ENCODE data around the gene KRT83.
A peak's percentile ranks its signal among the peaks of the same experiment; 100 is the strongest.
"Not testable (repeated sequence)": the region's sequence is repeated elsewhere in the genome, so short reads cannot be mapped to it uniquely, and the experiment has no call there.

KRT83 gene

GRCh38 chr12:52331833-52332232, 10.6 kb upstream of the KRT83 start:
- no peak for DNase-seq (ENCODE audit: low spot score)

- DNase-seq (ENCODE audit: low spot score), result no peak
These were observed 9.8 kb upstream of the KRT83 start for GRCh38 chr12:52331039-52331438.

GRCh38 chr12:52327830-52328500, 6.8 kb upstream of the KRT83 start:
- DNase-seq (ENCODE audit: low spot score), result no peak

GRCh38 chr12:52327052-52327829, 6.0 kb upstream of the KRT83 start:
- peak; percentile 91 for DNase-seq (ENCODE audit: low spot score)

DNA sequence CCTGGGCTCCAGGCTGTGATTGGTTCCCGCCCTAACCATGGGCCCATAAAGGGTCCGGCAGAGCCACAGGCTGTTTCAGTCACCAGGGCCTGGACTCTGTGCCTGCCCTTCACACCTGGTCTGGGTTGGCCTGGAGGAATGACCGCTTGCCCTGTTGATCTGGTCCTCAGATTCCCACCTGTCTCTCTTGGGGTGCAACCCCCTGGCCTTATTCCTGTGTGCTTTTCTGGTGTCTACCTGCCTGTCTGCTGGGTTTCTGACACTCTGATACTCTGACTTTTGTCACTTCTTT, 2.9 kb upstream of the KRT83 start:
- DNase-seq (ENCODE audit: low spot score), result no peak

GRCh38 chr12:52323416-52324152, 2.4 kb upstream of the KRT83 start:
- DNase-seq (ENCODE audit: low spot score), result no peak

- DNase-seq (ENCODE audit: low spot score), result no peak
These were observed 1.8 kb upstream of the KRT83 start for GRCh38 chr12:52323001-52323400.

GRCh38 chr12:52322069-52322468, 871 bp upstream of the KRT83 start:
- no peak for DNase-seq (ENCODE audit: low spot score)

GRCh38 chr12:52321418-52321817, 220 bp upstream of the KRT83 start:
- DNase-seq (ENCODE audit: low spot score), result no peak

- DNase-seq (ENCODE audit: low spot score), result no peak
These were observed 2.1 kb downstream of the KRT83 start for GRCh38 chr12:52319097-52319496.

DNA sequence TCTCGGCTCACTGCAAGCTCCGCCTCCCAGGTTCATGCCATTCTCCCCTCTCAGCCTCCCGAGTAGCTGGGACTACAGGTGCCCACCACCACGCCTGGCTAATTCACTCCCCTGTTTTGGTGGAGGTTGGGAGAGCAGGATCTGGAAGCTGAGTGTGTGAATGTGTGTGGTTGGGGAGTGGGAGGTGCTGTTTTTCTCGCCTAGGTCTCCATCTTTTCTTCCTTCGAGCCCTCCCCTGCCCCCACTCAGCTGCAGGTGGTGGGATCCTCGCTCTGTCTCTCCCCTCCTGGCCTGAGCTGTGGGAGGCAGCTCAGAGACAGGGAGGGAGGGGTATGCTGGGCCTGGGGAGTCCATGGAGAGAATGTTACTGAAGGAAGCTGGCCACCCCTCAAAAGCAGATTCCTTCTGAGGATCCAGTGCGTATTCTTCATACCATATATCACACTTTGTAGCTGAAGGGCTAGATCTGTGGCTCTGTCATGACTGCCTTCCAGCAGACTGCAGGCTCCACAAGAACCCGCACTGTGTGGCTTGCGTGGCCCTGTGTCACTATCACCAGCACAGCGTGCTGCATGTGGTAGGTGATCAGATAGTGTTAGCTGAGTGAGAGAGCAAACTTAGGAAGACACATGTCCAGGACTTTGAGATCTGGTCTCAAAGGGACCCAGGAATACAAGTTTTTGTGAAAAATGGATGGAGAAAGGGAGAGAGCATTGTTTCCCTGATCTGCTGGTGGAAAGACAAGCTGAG, 2.8 kb downstream of the KRT83 start:
- DNase-seq (ENCODE audit: low spot score), result no peak

DNA sequence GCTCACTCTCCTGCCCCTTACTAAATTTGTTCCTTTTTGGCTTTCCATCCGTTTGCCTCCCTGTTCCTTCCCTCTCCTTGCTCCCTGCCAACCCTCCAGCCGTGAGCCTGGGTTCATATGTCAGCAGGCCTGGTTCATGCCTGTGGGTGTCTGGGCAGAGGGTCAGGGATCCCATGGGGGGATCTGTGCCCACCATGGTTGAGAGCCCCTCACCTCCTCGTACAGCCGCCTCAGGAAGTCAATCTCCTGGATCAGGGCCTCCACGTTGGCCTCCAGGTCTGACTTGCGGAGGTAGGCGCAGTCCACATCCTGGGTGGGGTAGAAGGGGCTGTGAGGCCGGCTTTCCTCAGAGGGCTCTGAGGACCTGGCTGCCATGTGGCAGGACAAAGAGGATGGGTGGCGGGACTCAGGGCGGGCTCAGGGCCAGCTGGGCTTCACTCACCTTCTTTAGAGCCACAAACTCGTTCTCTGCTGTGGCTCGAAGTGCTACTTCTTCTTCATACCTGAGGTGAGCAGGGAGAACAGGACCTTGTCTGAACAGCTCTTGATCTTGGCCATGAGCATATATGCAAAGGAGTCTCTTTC, 3.6 kb downstream of the KRT83 start:
- no peak for DNase-seq (ENCODE audit: low spot score)

DNA sequence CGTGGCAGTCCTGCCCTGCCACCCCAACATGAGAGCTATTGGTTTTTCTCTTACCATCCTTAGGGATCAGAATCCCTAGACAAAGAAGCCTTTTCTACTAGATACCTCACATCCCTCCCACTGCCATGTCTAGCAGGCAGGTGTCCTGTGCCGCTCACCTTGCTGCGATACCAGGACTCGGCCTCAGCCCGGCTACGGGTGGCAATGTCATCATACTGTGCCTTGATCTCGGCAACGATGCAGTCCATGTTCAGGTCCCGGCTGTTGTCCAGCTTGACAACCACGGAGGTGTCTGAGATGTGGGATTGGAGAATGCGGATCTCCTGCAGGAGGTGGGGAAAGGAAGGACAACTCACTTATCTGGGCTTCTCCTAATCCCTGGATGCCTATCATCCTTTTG, 4.5 kb downstream of the KRT83 start:
- no peak for DNase-seq (ENCODE audit: low spot score)

DNA sequence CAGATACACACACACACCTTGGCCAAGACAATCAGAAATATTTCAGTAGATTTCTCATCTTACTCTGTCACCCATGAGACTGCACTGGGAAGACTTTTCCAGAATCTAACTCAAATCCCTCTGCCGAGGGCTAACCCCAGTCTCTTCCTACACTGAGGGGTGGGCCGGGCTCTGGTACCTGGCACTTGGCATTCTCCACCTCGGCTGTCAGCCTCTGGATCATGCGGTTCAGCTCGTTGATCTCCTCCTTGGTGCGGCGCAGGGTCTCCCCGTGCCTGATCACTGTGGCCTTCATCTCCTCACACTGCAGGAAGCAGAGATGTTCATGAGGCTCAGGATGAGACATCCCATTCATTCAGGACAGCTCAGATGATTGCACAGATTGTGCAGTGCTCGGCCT, 4.9 kb downstream of the KRT83 start:
- DNase-seq (ENCODE audit: low spot score), result no peak

DNA sequence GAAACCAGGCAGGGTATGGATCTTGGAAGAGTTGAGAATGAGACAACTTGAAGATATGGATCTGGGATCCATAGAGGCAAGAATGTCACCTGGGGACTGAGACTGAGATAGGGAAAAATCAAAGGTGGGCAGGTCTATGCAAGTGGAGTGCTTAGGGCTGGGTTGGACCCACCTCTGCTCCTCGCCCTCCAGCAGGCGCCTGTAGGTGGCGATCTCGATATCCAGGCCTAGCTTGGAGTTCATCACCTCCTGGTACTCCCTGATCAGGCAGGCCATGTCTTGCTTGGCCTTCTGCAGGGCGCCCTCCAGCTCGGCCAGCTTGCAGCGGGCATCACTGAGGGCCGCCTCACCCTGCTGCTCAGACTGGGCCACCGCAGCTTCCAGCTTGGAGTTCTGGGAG, 5.5 kb downstream of the KRT83 start:
- DNase-seq (ENCODE audit: low spot score), result not testable (repeated sequence)

GRCh38 chr12:52314511-52314910, 6.7 kb downstream of the KRT83 start:
- no peak for DNase-seq (ENCODE audit: low spot score)

DNA sequence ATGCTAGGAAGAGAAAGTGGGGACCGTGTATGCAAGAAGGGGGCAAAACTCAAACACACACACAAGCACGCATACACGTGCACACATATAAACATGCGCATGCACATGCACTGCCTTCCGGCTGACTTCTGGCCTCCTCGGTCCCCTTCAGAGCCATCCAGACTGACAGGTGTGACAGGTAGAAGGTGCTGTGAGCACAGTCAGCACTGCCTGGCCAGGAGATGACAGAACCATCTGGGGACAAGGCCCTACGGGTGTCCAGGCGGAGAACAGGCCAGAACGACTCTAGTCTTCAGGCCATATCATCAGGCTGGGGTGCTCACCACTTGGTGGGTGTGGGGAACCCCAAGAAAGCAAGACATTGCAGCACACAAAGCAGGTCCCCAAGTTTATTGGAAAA, 7.3 kb downstream of the KRT83 start:
- DNase-seq (ENCODE audit: low spot score), result no peak

- DNase-seq (ENCODE audit: low spot score), result no peak
These were observed 7.7 kb downstream of the KRT83 start for GRCh38 chr12:52313461-52313860.

GRCh38 chr12:52312086-52312485, 9.1 kb downstream of the KRT83 start:
- DNase-seq (ENCODE audit: low spot score), result no peak

DNA sequence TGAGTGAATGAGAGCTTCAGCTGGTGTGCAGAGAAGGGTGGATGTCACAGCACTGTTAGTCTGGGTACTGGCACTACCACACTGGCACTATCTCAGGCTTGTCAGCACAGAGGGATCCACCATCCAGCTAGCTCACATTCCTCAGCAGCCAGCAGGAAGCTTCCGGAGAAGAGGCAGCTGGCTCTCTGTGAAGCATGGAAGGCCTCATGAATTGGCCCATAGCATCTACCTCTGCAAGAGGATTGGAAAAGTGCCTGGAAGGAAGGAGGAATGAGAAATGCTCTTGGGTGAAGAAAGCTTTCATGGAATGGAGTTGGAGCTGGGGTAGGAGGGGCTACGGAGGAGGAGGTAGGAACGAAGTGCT, 9.9 kb downstream of the KRT83 start:
- DNase-seq (ENCODE audit: low spot score), result no peak

- no peak for DNase-seq (ENCODE audit: low spot score)
These were observed 10.4 kb downstream of the KRT83 start for GRCh38 chr12:52310622-52311284.

Data from kidney capillary endothelial cell (primary cell).